Peyer's patch (tissue), 4 donors: ENCODE data around the gene PDE11A.

Experiments
- POLR2A ChIP-seq, 2 donors: fragments of 450-650 bp; IDR thresholded peaks; one replicate each; pipeline ENCODE4 v1.5.1; 2017; ENCODE audit warnings: antibody characterized with exemption in 2 of 2, mild to moderate bottlenecking in 2 of 2, moderate library complexity in 2 of 2
- TF ChIP-seq, protein P1 (sequence below), 6 experiments: fragments of 450-650 bp in 4 of 6; fragments of 200-600 bp in 2 of 6; sonication (generic) in 1 of 6; IDR thresholded peaks; one replicate each; pipeline ENCODE4 v1.5.1; 2017 to 2019; ENCODE audit warnings: antibody characterized with exemption in 6 of 6, mild to moderate bottlenecking in 3 of 6, moderate library complexity in 1 of 6

DNA sequence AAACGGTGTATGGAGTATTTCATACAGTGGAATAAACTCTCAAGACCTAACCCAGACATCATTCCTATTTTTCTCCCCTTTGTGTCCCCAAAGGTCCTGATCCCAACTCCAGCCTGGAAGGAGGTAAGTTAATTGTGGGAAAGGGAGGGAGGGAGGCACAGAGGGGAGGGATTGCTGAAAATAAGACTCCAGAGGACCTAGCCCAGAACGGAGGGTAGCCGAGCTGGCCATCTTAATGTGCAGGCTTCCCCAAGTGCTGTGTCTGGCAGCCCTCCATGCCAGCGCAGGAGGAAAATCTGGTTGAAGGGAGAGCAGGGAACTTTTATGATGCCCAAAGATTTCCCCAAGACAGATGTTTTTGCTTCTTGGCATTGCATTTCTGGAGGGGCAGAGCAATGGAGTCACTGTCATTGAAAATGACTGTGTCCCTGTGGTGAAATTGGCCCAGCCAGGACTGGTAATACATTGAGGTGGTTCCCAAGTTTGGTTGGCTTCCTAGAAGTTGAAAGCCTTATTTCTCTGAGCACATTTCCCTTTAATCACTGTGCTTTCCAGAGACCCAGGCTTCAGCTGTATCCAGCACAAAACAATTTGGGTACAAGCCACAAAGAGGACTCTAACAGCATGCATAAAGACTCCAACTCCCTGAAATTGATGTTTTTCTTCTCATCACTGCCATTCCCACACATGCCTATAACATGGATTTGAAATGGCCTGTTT, 477.3 kb downstream of the PDE11A start:
- TF ChIP-seq POLR2A (IDR thresholded peaks at IDR 0.05): no peak
- TF ChIP-seq, protein P1, sequence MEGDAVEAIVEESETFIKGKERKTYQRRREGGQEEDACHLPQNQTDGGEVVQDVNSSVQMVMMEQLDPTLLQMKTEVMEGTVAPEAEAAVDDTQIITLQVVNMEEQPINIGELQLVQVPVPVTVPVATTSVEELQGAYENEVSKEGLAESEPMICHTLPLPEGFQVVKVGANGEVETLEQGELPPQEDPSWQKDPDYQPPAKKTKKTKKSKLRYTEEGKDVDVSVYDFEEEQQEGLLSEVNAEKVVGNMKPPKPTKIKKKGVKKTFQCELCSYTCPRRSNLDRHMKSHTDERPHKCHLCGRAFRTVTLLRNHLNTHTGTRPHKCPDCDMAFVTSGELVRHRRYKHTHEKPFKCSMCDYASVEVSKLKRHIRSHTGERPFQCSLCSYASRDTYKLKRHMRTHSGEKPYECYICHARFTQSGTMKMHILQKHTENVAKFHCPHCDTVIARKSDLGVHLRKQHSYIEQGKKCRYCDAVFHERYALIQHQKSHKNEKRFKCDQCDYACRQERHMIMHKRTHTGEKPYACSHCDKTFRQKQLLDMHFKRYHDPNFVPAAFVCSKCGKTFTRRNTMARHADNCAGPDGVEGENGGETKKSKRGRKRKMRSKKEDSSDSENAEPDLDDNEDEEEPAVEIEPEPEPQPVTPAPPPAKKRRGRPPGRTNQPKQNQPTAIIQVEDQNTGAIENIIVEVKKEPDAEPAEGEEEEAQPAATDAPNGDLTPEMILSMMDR (IDR thresholded peaks at IDR 0.05): no peak
